HepG2 (cell line): ENCODE measurements around the gene SCN4B. TPM values are rescaled to one million over a fixed set of nuclear protein-coding genes. Genes with fewer than 3 reads are reported as not detected.

ENCODE experiments used
- ATAC-seq: fragments of 200-7000 bp; cut with Tn5 transposase; 3 replicates; pipeline ENCODE4 v1.9.1; 2020; ENCODE audit warnings: mild to moderate bottlenecking, moderate library complexity
- BruUV-seq: library from RNA; stranded (reverse); fragments of 400-500 nt; replicated peaks from 2 replicates; lab custom pipeline; 2021; lab: Mats Ljungman, UMichigan
- CTCF ChIA-PET: fragments of 300-600 bp; formaldehyde crosslinking; extraction: SDS; loops from one replicate; lab custom pipeline; 2021; ENCODE audit warnings: low total read pairs, inconsistent platforms, low intra/inter-chr PET ratio; lab: Yijun Ruan, JAX
- POLR2A ChIA-PET: fragments of 350-600 bp; sonication (Branson Sonifier 250); formaldehyde crosslinking; loops from one replicate; lab custom pipeline; 2020; ENCODE audit warnings: antibody characterized with exemption, inconsistent platforms; lab: Yijun Ruan, JAX
- DNase-seq: peaks from one replicate; pipeline ENCODE4 v3.0.0-alpha.2; 2015; ENCODE audit warnings: low spot score
- FAIRE-seq: peaks from 3 replicates; lab custom pipeline; 2011; peaks lifted over from hg19 to GRCh38; lab: Jason Lieb, UNC
- H2AFZ ChIP-seq: one replicate; pipeline ENCODE4 v1.6.1; 2011; ENCODE audit warnings: low read length, inconsistent platforms
- H3K27ac ChIP-seq: fragments of 300-600 bp; 3 replicates; pipeline ENCODE4 v1.8.0; 2011; ENCODE audit warnings: mixed run types, mild to moderate bottlenecking, mixed read lengths, low read length, inconsistent platforms; ENCODE audit not compliant: insufficient read depth; ENCODE audit errors: extremely low read length
- H3K27me3 ChIP-seq, 2 experiments: fragments of 200-600 bp in 1 of 2; 2 replicates in 1 of 2; 3 replicates in 1 of 2; pipeline versions ENCODE4 v1.6.0 to v1.8.0; 2011; ENCODE audit warnings: low read length in 2 of 2, mild to moderate bottlenecking in 2 of 2, moderate library complexity in 2 of 2, inconsistent platforms in 1 of 2; ENCODE audit not compliant: insufficient read depth in 2 of 2, control insufficient read depth in 1 of 2
- H3K36me3 ChIP-seq, 2 experiments: fragments of 200-600 bp in 1 of 2; replicated peaks in 1 of 2; 2 replicates in 1 of 2; 3 replicates in 1 of 2; pipeline versions ENCODE4 v1.5.1 to v1.8.0; 2011; ENCODE audit warnings: low read length in 2 of 2, inconsistent platforms in 1 of 2; ENCODE audit not compliant: insufficient read depth in 2 of 2, control insufficient read depth in 1 of 2
- H3K4me1 ChIP-seq: 2 replicates; pipeline ENCODE4 v1.5.1; 2012; ENCODE audit warnings: low read length, inconsistent platforms; ENCODE audit not compliant: insufficient read depth
- H3K4me2 ChIP-seq: 2 replicates; pipeline ENCODE4 v1.6.0; 2011; ENCODE audit warnings: low read depth, low read length, inconsistent platforms
- H3K4me3 ChIP-seq, 3 experiments: fragments of 200-600 bp in 1 of 3; sonication (generic), shearing (Covaris generic) in 1 of 3; replicated peaks in 1 of 3; 2 replicates each; pipeline ENCODE4 v1.5.1; 2011 to 2016; ENCODE audit warnings: low read length in 3 of 3, inconsistent platforms in 2 of 3, low read depth in 2 of 3, mild to moderate bottlenecking in 2 of 3, control low read depth in 1 of 3, mixed read lengths in 1 of 3; ENCODE audit not compliant: insufficient read depth in 1 of 3
- H3K79me2 ChIP-seq: one replicate; pipeline ENCODE4 v1.6.1; 2011; ENCODE audit warnings: low read length, inconsistent platforms; ENCODE audit not compliant: insufficient read depth
- H3K9ac ChIP-seq: 2 replicates; pipeline ENCODE4 v1.6.0; 2011; ENCODE audit warnings: mild to moderate bottlenecking, low read depth, low read length, inconsistent platforms; ENCODE audit not compliant: insufficient read depth
- H3K9me3 ChIP-seq: 2 replicates; pipeline ENCODE4 v1.5.1; 2012; ENCODE audit warnings: mild to moderate bottlenecking, low read length
- H4K20me1 ChIP-seq: 2 replicates; pipeline ENCODE4 v1.6.0; 2011; ENCODE audit warnings: inconsistent platforms, mild to moderate bottlenecking, low read length, moderate library complexity; ENCODE audit not compliant: insufficient read depth
- KDM3A ChIP-seq: IDR thresholded peaks from 2 replicates; pipeline ENCODE4 v1.6.1; 2018; ENCODE audit warnings: low read depth, missing compliant biosample characterization
- MZF1 ChIP-seq: sonication (generic); formaldehyde crosslinking; IDR thresholded peaks from 2 replicates; pipeline ENCODE4 v1.8.1; 2023; ENCODE audit warnings: mild to moderate bottlenecking, missing genetic modification reagents, borderline replicate concordance
- NCOA2 ChIP-seq: sonication (generic); formaldehyde crosslinking; IDR thresholded peaks from 2 replicates; pipeline ENCODE4 v1.8.0; 2022; ENCODE audit warnings: inconsistent platforms
- NFKB2 ChIP-seq: sonication (generic); formaldehyde crosslinking; IDR thresholded peaks from 2 replicates; pipeline ENCODE4 v1.4.0; 2020; ENCODE audit warnings: missing genetic modification reagents, borderline replicate concordance
- RNF219 ChIP-seq: sonication (generic); formaldehyde crosslinking; IDR thresholded peaks from 2 replicates; pipeline ENCODE4 v1.5.0; 2020; ENCODE audit warnings: mild to moderate bottlenecking, missing genetic modification reagents
- ZNF17 ChIP-seq: sonication (generic); formaldehyde crosslinking; IDR thresholded peaks from 2 replicates; pipeline ENCODE4 v1.5.0; 2020; ENCODE audit warnings: mild to moderate bottlenecking, missing genetic modification reagents
- ZNF225 ChIP-seq: sonication (generic); formaldehyde crosslinking; IDR thresholded peaks from 2 replicates; pipeline ENCODE4 v1.4.0; 2020; ENCODE audit warnings: mild to moderate bottlenecking, missing genetic modification reagents
- ZNF430 ChIP-seq: sonication (generic); formaldehyde crosslinking; IDR thresholded peaks from 2 replicates; pipeline ENCODE4 v1.9.0; 2021; ENCODE audit warnings: mild to moderate bottlenecking, missing genetic modification reagents
- ZNF557 ChIP-seq: sonication (generic); formaldehyde crosslinking; IDR thresholded peaks from 2 replicates; pipeline ENCODE4 v1.4.0; 2020; ENCODE audit warnings: missing genetic modification reagents
- ZNF572 ChIP-seq: sonication (generic); formaldehyde crosslinking; IDR thresholded peaks from 2 replicates; pipeline ENCODE4 v1.5.1; 2020; ENCODE audit warnings: mild to moderate bottlenecking, missing genetic modification reagents
- ZNF768 ChIP-seq: sonication (generic); formaldehyde crosslinking; IDR thresholded peaks from 2 replicates; pipeline ENCODE4 v1.4.0; 2020; ENCODE audit warnings: missing genetic modification reagents
- WGBS: methylation state at CpG from one replicate; pipeline ENCODE4 v1.1.6; 2017; ENCODE audit warnings: low lambda C conversion rate; 5-methylcytosine and 5-hydroxymethylcytosine counted together
- in situ Hi-C: cut with HindIII; loops from 2 replicates; pipeline ENCODE4 v1.10.0; 2017; ENCODE audit warnings: low pct_unique_long_range_greater_than_20kb; ENCODE audit not compliant: extremely low pct_ligation_motif_present
- intact Hi-C: fragments of 100-400 bp; cut with micrococcal nuclease; formaldehyde crosslinking; loops from one replicate; pipeline ENCODE4 v1.10.0; 2022; ENCODE audit not compliant: unreplicated experiment
- polyA plus RNA-seq, 8 experiments: library from polyadenylated mRNA; depleted of rRNA in 3 of 8; stranded (reverse) in 7 of 8; unstranded in 1 of 8; fragments of >200 nt; fragmentation: Illumina TruSeq in 4 of 8; extraction: Trizol in 4 of 8; gene quantifications; 2 replicates each; pipeline versions ENCODE4 v1.2.1 to v1.2.3, GENCODE V29; 2011 to 2016; ENCODE audit warnings: low read depth in 4 of 8, missing spikeins in 1 of 8, mixed read lengths in 1 of 8; ENCODE audit not compliant: insufficient read depth in 1 of 8
- total RNA-seq, 5 experiments: library from RNA; depleted of rRNA; stranded (reverse); fragments of >200 nt; fragmentation: Illumina TruSeq; extraction: Trizol; gene quantifications; 2 replicates each; pipeline ENCODE4 v1.2.3, GENCODE V29; 2016; ENCODE audit warnings: low read depth in 1 of 5
- TF ChIP-seq, protein P1 (sequence below), 2 experiments: fragments of 450-650 bp in 1 of 2; sonication (generic) in 1 of 2; formaldehyde crosslinking in 1 of 2; IDR thresholded peaks; 2 replicates each; pipeline versions ENCODE4 v1.6.1 to v1.8.0; 2016 to 2022; ENCODE audit warnings: antibody characterized with exemption in 1 of 2, mild to moderate bottlenecking in 1 of 2, missing genetic modification reagents in 1 of 2

SCN4B gene
- total and polyA plus RNA-seq, 2 of the 13 experiments (the other 11 are each of a cell fraction or from before 2014, with no cell fraction given), result 0.04 to 0.29 TPM

DNA sequence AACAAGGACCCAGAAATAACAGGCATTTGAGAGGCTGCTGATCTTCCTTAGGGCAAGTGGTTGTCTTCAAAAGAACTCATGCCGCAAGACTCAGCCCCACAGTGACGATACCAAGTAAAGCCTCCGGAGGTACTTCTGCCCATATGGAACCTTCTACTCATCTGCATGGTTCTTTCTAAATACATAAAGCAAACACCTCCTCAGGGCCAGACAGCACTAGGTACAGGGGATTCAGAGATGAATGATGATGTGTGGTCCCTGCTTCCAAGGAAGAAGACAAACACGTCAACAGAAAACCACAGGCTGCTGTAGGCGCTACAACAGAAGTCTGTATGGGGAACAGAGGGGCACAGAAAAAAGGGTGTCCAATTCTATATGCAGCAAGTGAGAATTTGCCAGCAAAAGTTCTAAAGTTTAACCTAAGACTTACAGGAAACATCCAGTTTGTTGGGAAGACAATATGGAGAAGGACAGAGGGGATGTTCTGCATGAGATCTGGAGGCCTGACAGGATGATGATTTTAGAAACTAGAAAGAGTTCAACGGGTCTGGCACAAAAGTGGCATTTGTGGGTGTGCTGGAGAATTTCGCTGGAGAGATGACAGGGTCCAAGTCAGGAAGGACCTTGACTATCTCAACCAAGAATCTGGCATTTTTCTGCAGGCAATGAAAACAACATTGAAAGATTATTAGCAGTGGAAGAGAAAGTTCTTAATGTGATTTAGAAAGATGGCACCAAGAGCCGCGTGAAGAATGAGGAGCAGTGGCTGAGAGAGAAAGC, 48.5 kb upstream of the SCN4B start (continued):
- TF ChIP-seq, protein P1, sequence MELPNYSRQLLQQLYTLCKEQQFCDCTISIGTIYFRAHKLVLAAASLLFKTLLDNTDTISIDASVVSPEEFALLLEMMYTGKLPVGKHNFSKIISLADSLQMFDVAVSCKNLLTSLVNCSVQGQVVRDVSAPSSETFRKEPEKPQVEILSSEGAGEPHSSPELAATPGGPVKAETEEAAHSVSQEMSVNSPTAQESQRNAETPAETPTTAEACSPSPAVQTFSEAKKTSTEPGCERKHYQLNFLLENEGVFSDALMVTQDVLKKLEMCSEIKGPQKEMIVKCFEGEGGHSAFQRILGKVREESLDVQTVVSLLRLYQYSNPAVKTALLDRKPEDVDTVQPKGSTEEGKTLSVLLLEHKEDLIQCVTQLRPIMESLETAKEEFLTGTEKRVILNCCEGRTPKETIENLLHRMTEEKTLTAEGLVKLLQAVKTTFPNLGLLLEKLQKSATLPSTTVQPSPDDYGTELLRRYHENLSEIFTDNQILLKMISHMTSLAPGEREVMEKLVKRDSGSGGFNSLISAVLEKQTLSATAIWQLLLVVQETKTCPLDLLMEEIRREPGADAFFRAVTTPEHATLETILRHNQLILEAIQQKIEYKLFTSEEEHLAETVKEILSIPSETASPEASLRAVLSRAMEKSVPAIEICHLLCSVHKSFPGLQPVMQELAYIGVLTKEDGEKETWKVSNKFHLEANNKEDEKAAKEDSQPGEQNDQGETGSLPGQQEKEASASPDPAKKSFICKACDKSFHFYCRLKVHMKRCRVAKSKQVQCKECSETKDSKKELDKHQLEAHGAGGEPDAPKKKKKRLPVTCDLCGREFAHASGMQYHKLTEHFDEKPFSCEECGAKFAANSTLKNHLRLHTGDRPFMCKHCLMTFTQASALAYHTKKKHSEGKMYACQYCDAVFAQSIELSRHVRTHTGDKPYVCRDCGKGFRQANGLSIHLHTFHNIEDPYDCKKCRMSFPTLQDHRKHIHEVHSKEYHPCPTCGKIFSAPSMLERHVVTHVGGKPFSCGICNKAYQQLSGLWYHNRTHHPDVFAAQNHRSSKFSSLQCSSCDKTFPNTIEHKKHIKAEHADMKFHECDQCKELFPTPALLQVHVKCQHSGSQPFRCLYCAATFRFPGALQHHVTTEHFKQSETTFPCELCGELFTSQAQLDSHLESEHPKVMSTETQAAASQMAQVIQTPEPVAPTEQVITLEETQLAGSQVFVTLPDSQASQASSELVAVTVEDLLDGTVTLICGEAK (IDR thresholded peaks at IDR 0.05), result no peak
- TF ChIP-seq, protein P1 (CRISPR knock-in tag; IDR thresholded peaks at IDR 0.05), result no peak

DNA sequence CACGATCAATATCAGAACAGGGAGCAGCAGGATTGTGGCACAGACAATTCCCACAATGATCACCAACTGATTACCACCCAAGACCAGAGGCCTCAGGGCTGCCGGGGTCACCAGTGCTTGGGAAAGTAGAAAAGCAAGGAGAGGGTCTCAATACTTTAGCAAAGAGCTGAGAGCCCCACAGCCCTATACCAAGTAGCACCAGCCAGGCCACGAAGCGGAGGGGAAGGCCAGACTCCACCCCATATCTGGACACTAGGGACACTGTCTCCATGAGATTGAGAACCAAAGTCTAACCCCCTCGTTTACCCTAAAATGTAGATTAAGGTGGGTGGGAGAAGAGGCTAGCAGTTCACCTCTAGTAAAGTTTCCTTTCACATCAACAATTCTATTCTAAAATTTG, 47.9 kb upstream of the SCN4B start:
- H3K27ac ChIP-seq, result no peak overlapping the region
- H2AFZ ChIP-seq, result no peak overlapping the region
- ATAC-seq (no peak), DNase-seq (no peak), FAIRE-seq (no peak)
- peaks cover 84% of the 10 kb centered on the region for H3K4me1 ChIP-seq
- no TSS peak for BruUV-seq
- no peaks in the 10 kb centered on the region for H3K9me3 ChIP-seq
- no peaks in the 10 kb centered on the region for H3K27me3 ChIP-seq
- H3K4me3 ChIP-seq, result no peak overlapping the region
- ChIA-PET CTCF (no interaction called here), POLR2A (no interaction called here)
- H3K4me2 ChIP-seq, result no peak overlapping the region
- no peaks in the 10 kb centered on the region for H3K36me3 ChIP-seq
- no peaks in the 10 kb centered on the region for H3K79me2 ChIP-seq
- H4K20me1 ChIP-seq, result no peaks in the 10 kb centered on the region
- in situ Hi-C loops, result no loop called here
- intact Hi-C loops, result no loop called here
- no peak overlapping the region for H3K9ac ChIP-seq
- 87% methylated on average over 5 of the region's 5 CpGs for WGBS
- TF ChIP-seq ZNF225 (CRISPR knock-in tag) (no peak), ZNF572 (CRISPR knock-in tag) (no peak), MZF1 (CRISPR knock-in tag) (no peak), ZNF430 (CRISPR knock-in tag) (no peak), ZNF17 (CRISPR knock-in tag) (no peak), KDM3A (no peak), ZNF557 (CRISPR knock-in tag) (no peak), ZNF768 (CRISPR knock-in tag) (no peak), RNF219 (CRISPR knock-in tag) (no peak), NCOA2 (CRISPR knock-in tag) (no peak), NFKB2 (CRISPR knock-in tag) (no peak)
